Fibroblast of lung (primary cell): ENCODE data around the gene CLTA.
A peak's percentile ranks its signal among the peaks of the same experiment; 100 is the strongest.

Experiments used
- EZH2 ChIP-seq: IDR thresholded peaks from 2 replicates; pipeline ENCODE4 v1.5.1; 2012; ENCODE audit warnings: low read length, control low read depth, mild to moderate bottlenecking; ENCODE audit errors: missing control alignments
- TF ChIP-seq, protein P1 (sequence below), 2 donors: IDR thresholded peaks in 1 of 2; conservative IDR thresholded peaks in 1 of 2; 1 replicate in 1 of 2; 2 replicates in 1 of 2; pipeline ENCODE4 v1.5.1; 2011 to 2012; ENCODE audit warnings: low read length in 2 of 2, control low read depth in 1 of 2, inconsistent platforms in 1 of 2, low read depth in 1 of 2, mild to moderate bottlenecking in 1 of 2

DNA sequence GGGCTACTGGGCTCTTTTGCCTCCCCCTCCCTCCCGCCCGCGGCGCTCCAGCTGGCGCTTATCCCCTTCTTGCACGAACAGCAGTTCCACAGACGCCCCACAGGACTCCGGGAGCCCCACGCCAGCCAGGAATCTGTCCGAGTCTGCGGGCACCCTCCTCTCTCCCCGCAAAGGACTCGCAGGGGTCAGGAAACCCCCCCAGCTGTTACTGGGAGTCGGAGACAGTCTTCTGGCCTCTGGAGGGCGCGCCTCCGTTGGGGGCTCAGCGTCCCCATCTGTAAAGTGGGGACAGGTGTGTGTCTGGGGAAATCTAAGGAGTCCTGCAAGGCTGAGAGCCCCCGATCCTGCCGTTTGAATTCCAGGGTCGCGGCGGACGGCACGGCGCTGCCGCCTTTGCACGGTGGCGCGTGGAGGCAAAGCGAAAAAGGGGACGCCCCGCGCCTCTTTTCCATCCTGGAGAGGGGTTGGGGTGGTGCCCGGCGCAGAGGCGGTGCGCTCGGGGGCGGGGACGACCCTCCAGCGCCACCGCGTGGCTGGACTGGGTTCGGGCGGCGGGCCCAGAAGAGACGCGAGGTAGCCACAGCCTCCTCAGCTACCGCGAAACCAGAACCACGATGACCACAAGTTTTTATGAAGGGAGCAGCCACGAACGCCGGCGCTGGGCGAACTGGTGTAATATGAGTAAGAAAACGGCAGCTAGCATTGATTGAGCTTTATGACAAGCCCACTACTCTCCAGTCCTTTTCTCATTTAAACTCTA is 24.4 kb upstream of the CLTA start:
- TF ChIP-seq, protein P1, sequence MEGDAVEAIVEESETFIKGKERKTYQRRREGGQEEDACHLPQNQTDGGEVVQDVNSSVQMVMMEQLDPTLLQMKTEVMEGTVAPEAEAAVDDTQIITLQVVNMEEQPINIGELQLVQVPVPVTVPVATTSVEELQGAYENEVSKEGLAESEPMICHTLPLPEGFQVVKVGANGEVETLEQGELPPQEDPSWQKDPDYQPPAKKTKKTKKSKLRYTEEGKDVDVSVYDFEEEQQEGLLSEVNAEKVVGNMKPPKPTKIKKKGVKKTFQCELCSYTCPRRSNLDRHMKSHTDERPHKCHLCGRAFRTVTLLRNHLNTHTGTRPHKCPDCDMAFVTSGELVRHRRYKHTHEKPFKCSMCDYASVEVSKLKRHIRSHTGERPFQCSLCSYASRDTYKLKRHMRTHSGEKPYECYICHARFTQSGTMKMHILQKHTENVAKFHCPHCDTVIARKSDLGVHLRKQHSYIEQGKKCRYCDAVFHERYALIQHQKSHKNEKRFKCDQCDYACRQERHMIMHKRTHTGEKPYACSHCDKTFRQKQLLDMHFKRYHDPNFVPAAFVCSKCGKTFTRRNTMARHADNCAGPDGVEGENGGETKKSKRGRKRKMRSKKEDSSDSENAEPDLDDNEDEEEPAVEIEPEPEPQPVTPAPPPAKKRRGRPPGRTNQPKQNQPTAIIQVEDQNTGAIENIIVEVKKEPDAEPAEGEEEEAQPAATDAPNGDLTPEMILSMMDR (conservative IDR thresholded peaks at IDR 0.05 in 1 of 2, IDR thresholded peaks at IDR 0.05 in 1 of 2; ENCODE audit: low read depth in 1 of 2, low read length in 2 of 2), result peak; percentile 66 to 68
- TF ChIP-seq EZH2, result no peak
